ENCODE measurements around the gene PRDM16. TPM values are rescaled to one million over a fixed set of nuclear protein-coding genes. Genes with fewer than 3 reads are reported as not detected.

The PRDM16 gene
- polyA plus RNA-seq, 1 donor from 2014 or later = 0.21 TPM

- Histone ChIP-seq H3K9me2 (ENCODE audit: insufficient read depth, low read length) (no peaks in the 10 kb centered on the region), H3K9ac (ENCODE audit: low read length) (no peak overlapping the region), H3K79me2 (replicated peaks; ENCODE audit: insufficient read depth, low read length) (no peaks in the 10 kb centered on the region), H4K20me1 (ENCODE audit: insufficient read depth) (no peaks in the 10 kb centered on the region), H3K36me3 (ENCODE audit: insufficient read depth, low read length) (no peaks in the 10 kb centered on the region), H3K9me3 (ENCODE audit: low read length) (no peaks in the 10 kb centered on the region), H3K4me3 (ENCODE audit: low read length) (no peak overlapping the region), H3F3A (ENCODE audit: insufficient read depth, low read length, poor library complexity, severe bottlenecking) (no peaks in the 10 kb centered on the region), H3K27me3 (ENCODE audit: insufficient read depth, low read depth, low read length) (no peaks in the 10 kb centered on the region), H2AFZ (ENCODE audit: low read depth, low read length) (no peak overlapping the region), H3K4me2 (ENCODE audit: low read length) (no peak overlapping the region), H3K27ac (ENCODE audit: low read length) (no peak overlapping the region)
- no peak for TF ChIP-seq SMC3 (conservative IDR thresholded peaks at IDR 0.05; ENCODE audit: poor library complexity)
- TF ChIP-seq POLR2AphosphoS5 (IDR thresholded peaks at IDR 0.05) = no peak
- no peak for TF ChIP-seq TAF1 (IDR thresholded peaks at IDR 0.05; ENCODE audit: low read depth)
- TF ChIP-seq EP300 (conservative IDR thresholded peaks at IDR 0.05; ENCODE audit: poor library complexity, severe bottlenecking) = no peak
Measured at GRCh38 chr1:3272321-3273045, 203.5 kb downstream of the PRDM16 start.

GRCh38 chr1:3273447-3273846 is 204.4 kb downstream of the PRDM16 start:
- no peak overlapping the region for H3K4me2 ChIP-seq (ENCODE audit: low read length)
- no peaks in the 10 kb centered on the region for H3K27me3 ChIP-seq (ENCODE audit: insufficient read depth, low read depth, low read length)
- no peaks in the 10 kb centered on the region for H4K20me1 ChIP-seq (ENCODE audit: insufficient read depth)
- TF ChIP-seq EZH2 (IDR thresholded peaks at IDR 0.05; ENCODE audit: borderline replicate concordance, insufficient read depth, low read length, poor library complexity, severe bottlenecking) (no peak), RAD21 (conservative IDR thresholded peaks at IDR 0.05) (no peak), MXI1 (conservative IDR thresholded peaks at IDR 0.05; ENCODE audit: poor library complexity, severe bottlenecking) (no peak), SMC3 (conservative IDR thresholded peaks at IDR 0.05; ENCODE audit: poor library complexity) (no peak), TAF1 (IDR thresholded peaks at IDR 0.05; ENCODE audit: low read depth) (no peak), EP300 (conservative IDR thresholded peaks at IDR 0.05; ENCODE audit: poor library complexity, severe bottlenecking) (no peak), POLR2AphosphoS5 (IDR thresholded peaks at IDR 0.05) (no peak)
- TF ChIP-seq, protein P1, sequence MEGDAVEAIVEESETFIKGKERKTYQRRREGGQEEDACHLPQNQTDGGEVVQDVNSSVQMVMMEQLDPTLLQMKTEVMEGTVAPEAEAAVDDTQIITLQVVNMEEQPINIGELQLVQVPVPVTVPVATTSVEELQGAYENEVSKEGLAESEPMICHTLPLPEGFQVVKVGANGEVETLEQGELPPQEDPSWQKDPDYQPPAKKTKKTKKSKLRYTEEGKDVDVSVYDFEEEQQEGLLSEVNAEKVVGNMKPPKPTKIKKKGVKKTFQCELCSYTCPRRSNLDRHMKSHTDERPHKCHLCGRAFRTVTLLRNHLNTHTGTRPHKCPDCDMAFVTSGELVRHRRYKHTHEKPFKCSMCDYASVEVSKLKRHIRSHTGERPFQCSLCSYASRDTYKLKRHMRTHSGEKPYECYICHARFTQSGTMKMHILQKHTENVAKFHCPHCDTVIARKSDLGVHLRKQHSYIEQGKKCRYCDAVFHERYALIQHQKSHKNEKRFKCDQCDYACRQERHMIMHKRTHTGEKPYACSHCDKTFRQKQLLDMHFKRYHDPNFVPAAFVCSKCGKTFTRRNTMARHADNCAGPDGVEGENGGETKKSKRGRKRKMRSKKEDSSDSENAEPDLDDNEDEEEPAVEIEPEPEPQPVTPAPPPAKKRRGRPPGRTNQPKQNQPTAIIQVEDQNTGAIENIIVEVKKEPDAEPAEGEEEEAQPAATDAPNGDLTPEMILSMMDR (IDR thresholded peaks at IDR 0.05; ENCODE audit: poor library complexity, severe bottlenecking) = no peak
- TF ChIP-seq, protein P2, sequence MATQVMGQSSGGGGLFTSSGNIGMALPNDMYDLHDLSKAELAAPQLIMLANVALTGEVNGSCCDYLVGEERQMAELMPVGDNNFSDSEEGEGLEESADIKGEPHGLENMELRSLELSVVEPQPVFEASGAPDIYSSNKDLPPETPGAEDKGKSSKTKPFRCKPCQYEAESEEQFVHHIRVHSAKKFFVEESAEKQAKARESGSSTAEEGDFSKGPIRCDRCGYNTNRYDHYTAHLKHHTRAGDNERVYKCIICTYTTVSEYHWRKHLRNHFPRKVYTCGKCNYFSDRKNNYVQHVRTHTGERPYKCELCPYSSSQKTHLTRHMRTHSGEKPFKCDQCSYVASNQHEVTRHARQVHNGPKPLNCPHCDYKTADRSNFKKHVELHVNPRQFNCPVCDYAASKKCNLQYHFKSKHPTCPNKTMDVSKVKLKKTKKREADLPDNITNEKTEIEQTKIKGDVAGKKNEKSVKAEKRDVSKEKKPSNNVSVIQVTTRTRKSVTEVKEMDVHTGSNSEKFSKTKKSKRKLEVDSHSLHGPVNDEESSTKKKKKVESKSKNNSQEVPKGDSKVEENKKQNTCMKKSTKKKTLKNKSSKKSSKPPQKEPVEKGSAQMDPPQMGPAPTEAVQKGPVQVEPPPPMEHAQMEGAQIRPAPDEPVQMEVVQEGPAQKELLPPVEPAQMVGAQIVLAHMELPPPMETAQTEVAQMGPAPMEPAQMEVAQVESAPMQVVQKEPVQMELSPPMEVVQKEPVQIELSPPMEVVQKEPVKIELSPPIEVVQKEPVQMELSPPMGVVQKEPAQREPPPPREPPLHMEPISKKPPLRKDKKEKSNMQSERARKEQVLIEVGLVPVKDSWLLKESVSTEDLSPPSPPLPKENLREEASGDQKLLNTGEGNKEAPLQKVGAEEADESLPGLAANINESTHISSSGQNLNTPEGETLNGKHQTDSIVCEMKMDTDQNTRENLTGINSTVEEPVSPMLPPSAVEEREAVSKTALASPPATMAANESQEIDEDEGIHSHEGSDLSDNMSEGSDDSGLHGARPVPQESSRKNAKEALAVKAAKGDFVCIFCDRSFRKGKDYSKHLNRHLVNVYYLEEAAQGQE (IDR thresholded peaks at IDR 0.05; ENCODE audit: borderline replicate concordance) = no peak
- H3K4me3 ChIP-seq (ENCODE audit: low read length) = no peak overlapping the region
- H3F3A ChIP-seq (ENCODE audit: insufficient read depth, low read length, poor library complexity, severe bottlenecking) = no peaks in the 10 kb centered on the region
- no peaks in the 10 kb centered on the region for H3K79me2 ChIP-seq (replicated peaks; ENCODE audit: insufficient read depth, low read length)
- H3K9me2 ChIP-seq (ENCODE audit: insufficient read depth, low read length) = no peaks in the 10 kb centered on the region
- no peak overlapping the region for H3K27ac ChIP-seq (ENCODE audit: low read length)
- H3K36me3 ChIP-seq (ENCODE audit: insufficient read depth, low read length) = no peaks in the 10 kb centered on the region
- no peak overlapping the region for H3K9ac ChIP-seq (ENCODE audit: low read length)
- no peak overlapping the region for H2AFZ ChIP-seq (ENCODE audit: low read depth, low read length)
- H3K9me3 ChIP-seq (ENCODE audit: low read length) = no peaks in the 10 kb centered on the region

Data from neural cell (in vitro differentiated cells).